Hepatocyte (in vitro differentiated cells): ENCODE measurements around the gene SBF2. TPM values are rescaled to one million over a fixed set of nuclear protein-coding genes. Genes with fewer than 3 reads are reported as not detected.
A peak's percentile ranks its signal among the peaks of the same experiment; 100 is the strongest.

Experiments used
- DNase-seq: peaks from one replicate; pipeline ENCODE4 v3.0.0-alpha.2; 2016; ENCODE audit warnings: low spot score
- H2AFZ ChIP-seq: fragments of 200-600 bp; sonication (generic); 2 replicates; pipeline ENCODE4 v1.6.0; 2016; ENCODE audit warnings: antibody characterized with exemption, mild to moderate bottlenecking
- H3K27ac ChIP-seq: fragments of 200-600 bp; sonication (generic); 2 replicates; pipeline ENCODE4 v1.5.1; 2016; ENCODE audit warnings: mild to moderate bottlenecking
- H3K27me3 ChIP-seq: fragments of 200-600 bp; sonication (generic); 2 replicates; pipeline ENCODE4 v1.6.1; 2016
- H3K36me3 ChIP-seq: fragments of 200-600 bp; sonication (generic); replicated peaks from 2 replicates; pipeline ENCODE4 v1.5.1; 2016; ENCODE audit warnings: low read depth; ENCODE audit not compliant: insufficient read depth
- H3K4me1 ChIP-seq: fragments of 200-600 bp; sonication (generic); 2 replicates; pipeline ENCODE4 v1.5.1; 2016; ENCODE audit warnings: mild to moderate bottlenecking, moderate library complexity; ENCODE audit not compliant: insufficient read depth
- H3K4me2 ChIP-seq: fragments of 200-600 bp; sonication (generic); 2 replicates; pipeline ENCODE4 v1.6.0; 2016
- H3K4me3 ChIP-seq: fragments of 200-600 bp; sonication (generic); 2 replicates; pipeline ENCODE4 v1.5.1; 2016; ENCODE audit warnings: mild to moderate bottlenecking
- H3K79me2 ChIP-seq: fragments of 200-600 bp; sonication (generic); 2 replicates; pipeline ENCODE4 v1.6.0; 2017; ENCODE audit warnings: mild to moderate bottlenecking
- H3K9me2 ChIP-seq: fragments of 200-600 bp; sonication (generic); replicated peaks from 2 replicates; pipeline ENCODE4 v1.6.0; 2017; ENCODE audit warnings: mild to moderate bottlenecking; ENCODE audit not compliant: insufficient read depth
- H3K9me3 ChIP-seq: fragments of 200-600 bp; sonication (generic); 2 replicates; pipeline ENCODE4 v1.5.1; 2016; ENCODE audit warnings: low read depth, mild to moderate bottlenecking
- H4K20me1 ChIP-seq: fragments of 200-600 bp; sonication (generic); 2 replicates; pipeline ENCODE4 v1.6.0; 2016; ENCODE audit warnings: mild to moderate bottlenecking; ENCODE audit not compliant: insufficient read depth, poor library complexity, severe bottlenecking
- CTCF ChIP-seq: fragments of 200-600 bp; sonication (generic); IDR thresholded peaks from 2 replicates; pipeline ENCODE4 v1.5.1; 2016; ENCODE audit warnings: antibody characterized with exemption, mild to moderate bottlenecking; ENCODE audit not compliant: poor library complexity
- EZH2 ChIP-seq: fragments of 200-600 bp; sonication (generic); IDR thresholded peaks from 2 replicates; pipeline ENCODE4 v1.6.1; 2016; ENCODE audit warnings: antibody characterized with exemption, mild to moderate bottlenecking, borderline replicate concordance
- EZH2phosphoT487 ChIP-seq: fragments of 200-600 bp; sonication (generic); IDR thresholded peaks from one replicate; pipeline ENCODE4 v1.6.1; 2018; ENCODE audit warnings: antibody characterized with exemption, mild to moderate bottlenecking, low read depth, moderate library complexity; ENCODE audit not compliant: unreplicated experiment, severe bottlenecking
- WGBS: methylation state at CpG from one replicate; pipeline ENCODE4 v1.1.6; 2016; ENCODE audit warnings: low lambda C conversion rate; ENCODE audit errors: missing lambda C conversion rate; 5-methylcytosine and 5-hydroxymethylcytosine counted together
- polyA plus RNA-seq: library from polyadenylated mRNA; unstranded; fragments of >200 nt; fragmentation: Nextera tagmentation; extraction: Ambion mirVana; gene quantifications from 2 replicates; pipeline ENCODE4 v1.2.1, GENCODE V29; 2016
- total RNA-seq: library from RNA; depleted of rRNA; stranded (reverse); fragments of >200 nt; gene quantifications from 2 replicates; pipeline ENCODE4 v1.2.3, GENCODE V29; 2014

SBF2 gene
- total and polyA plus RNA-seq, 2 experiments from 2014 or later, result 25.7 to 83.2 TPM

- WGBS, result 9% methylated on average over 39 of the region's 64 CpGs
- Histone ChIP-seq H3K9me2 (no peaks in the 10 kb centered on the region), H4K20me1 (no peaks in the 10 kb centered on the region), H3K4me2 (peak overlapping the region; percentile 100), H3K27ac (peak overlapping the region; percentile 96), H3K27me3 (no peaks in the 10 kb centered on the region), H3K79me2 (peaks cover 3% of the 10 kb centered on the region), H3K9me3 (no peaks in the 10 kb centered on the region), H3K4me1 (peaks cover 20% of the 10 kb centered on the region), H2AFZ (peak overlapping the region; percentile 100), H3K36me3 (no peaks in the 10 kb centered on the region), H3K4me3 (peak overlapping the region; percentile 98)
- TF ChIP-seq EZH2 (no peak), CTCF (peak; percentile 72)
- peak; percentile 93 for DNase-seq
These were observed 536.0 kb downstream of the SBF2 start for GRCh38 chr11:9757809-9758636.

GRCh38 chr11:9756878-9757277 is 537.1 kb downstream of the SBF2 start:
- H3K27ac ChIP-seq, result no peak overlapping the region
- 96% methylated on average over 6 of the region's 6 CpGs for WGBS

GRCh38 chr11:9756461-9756860 is 537.6 kb downstream of the SBF2 start:
- 94% methylated on average over 5 of the region's 5 CpGs for WGBS
- H3K9me2 ChIP-seq, result no peaks in the 10 kb centered on the region
- peaks cover 20% of the 10 kb centered on the region for H3K4me1 ChIP-seq
- DNase-seq, result no peak
- no peaks in the 10 kb centered on the region for H3K36me3 ChIP-seq
- H3K27me3 ChIP-seq, result no peaks in the 10 kb centered on the region
- no peaks in the 10 kb centered on the region for H4K20me1 ChIP-seq
- no peak overlapping the region for H3K4me2 ChIP-seq
- no peak overlapping the region for H3K27ac ChIP-seq
- H3K4me3 ChIP-seq, result no peak overlapping the region
- no peaks in the 10 kb centered on the region for H3K9me3 ChIP-seq
- H3K79me2 ChIP-seq, result peaks cover 3% of the 10 kb centered on the region
- no peak overlapping the region for H2AFZ ChIP-seq
- TF ChIP-seq EZH2, result no peak
- TF ChIP-seq CTCF, result no peak
- no peak for TF ChIP-seq EZH2phosphoT487

More at GRCh38 chr11:9756878-9757277, 537.1 kb downstream of the SBF2 start:
- peaks cover 20% of the 10 kb centered on the region for H3K4me1 ChIP-seq
- peaks cover 3% of the 10 kb centered on the region for H3K79me2 ChIP-seq
- H3K9me3 ChIP-seq, result no peaks in the 10 kb centered on the region
- H4K20me1 ChIP-seq, result no peaks in the 10 kb centered on the region
- TF ChIP-seq EZH2 (no peak), CTCF (no peak), EZH2phosphoT487 (no peak)
- H2AFZ ChIP-seq, result no peak overlapping the region
- H3K4me3 ChIP-seq, result no peak overlapping the region
- no peaks in the 10 kb centered on the region for H3K27me3 ChIP-seq
- no peaks in the 10 kb centered on the region for H3K36me3 ChIP-seq
- H3K4me2 ChIP-seq, result no peak overlapping the region
- no peak for DNase-seq
- no peaks in the 10 kb centered on the region for H3K9me2 ChIP-seq
